Astrocyte (in vitro differentiated cells and primary cell): ENCODE measurements around the gene MBL2.

Source experiments
- EZH2 ChIP-seq: IDR thresholded peaks from 2 replicates; pipeline ENCODE4 v1.6.1; 2012; ENCODE audit warnings: mild to moderate bottlenecking, low read length, inconsistent platforms; ENCODE audit not compliant: insufficient read depth
- TF ChIP-seq, protein P1 (sequence below): IDR thresholded peaks from 2 replicates; pipeline ENCODE4 v1.5.1; 2011; ENCODE audit warnings: low read depth, mild to moderate bottlenecking, inconsistent platforms, low read length, moderate library complexity; ENCODE audit not compliant: insufficient read depth

DNA sequence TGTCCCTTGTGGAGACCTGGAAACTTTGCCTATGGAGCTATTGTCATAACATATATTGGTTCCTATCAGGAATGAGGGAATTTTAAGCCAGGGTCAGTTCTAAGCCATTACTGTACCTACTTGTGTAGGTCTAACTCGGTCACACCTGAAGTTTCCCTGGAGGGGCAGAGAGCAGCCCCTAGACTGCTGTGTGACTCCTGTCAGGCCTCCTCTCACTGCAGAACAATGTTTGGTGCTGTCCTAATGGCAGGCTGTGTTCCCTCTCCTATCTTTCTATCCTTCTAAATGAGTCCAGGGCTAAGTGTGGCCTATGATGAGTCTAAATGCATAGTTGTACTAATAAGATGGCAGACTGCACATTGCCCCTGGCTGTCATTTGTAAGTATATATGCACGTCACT is 14.2 kb downstream of the MBL2 start:
- TF ChIP-seq, protein P1, sequence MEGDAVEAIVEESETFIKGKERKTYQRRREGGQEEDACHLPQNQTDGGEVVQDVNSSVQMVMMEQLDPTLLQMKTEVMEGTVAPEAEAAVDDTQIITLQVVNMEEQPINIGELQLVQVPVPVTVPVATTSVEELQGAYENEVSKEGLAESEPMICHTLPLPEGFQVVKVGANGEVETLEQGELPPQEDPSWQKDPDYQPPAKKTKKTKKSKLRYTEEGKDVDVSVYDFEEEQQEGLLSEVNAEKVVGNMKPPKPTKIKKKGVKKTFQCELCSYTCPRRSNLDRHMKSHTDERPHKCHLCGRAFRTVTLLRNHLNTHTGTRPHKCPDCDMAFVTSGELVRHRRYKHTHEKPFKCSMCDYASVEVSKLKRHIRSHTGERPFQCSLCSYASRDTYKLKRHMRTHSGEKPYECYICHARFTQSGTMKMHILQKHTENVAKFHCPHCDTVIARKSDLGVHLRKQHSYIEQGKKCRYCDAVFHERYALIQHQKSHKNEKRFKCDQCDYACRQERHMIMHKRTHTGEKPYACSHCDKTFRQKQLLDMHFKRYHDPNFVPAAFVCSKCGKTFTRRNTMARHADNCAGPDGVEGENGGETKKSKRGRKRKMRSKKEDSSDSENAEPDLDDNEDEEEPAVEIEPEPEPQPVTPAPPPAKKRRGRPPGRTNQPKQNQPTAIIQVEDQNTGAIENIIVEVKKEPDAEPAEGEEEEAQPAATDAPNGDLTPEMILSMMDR: no peak
- no peak for TF ChIP-seq EZH2
